ENCODE measurements around the gene IL18RAP. TPM values are rescaled to one million over a fixed set of nuclear protein-coding genes. Genes with fewer than 3 reads are reported as not detected.

IL18RAP gene
- total and polyA plus RNA-seq, 7 experiments from 2014 or later = 0.30 to 17.1 (median 7.5) TPM; not detected in 3

DNA sequence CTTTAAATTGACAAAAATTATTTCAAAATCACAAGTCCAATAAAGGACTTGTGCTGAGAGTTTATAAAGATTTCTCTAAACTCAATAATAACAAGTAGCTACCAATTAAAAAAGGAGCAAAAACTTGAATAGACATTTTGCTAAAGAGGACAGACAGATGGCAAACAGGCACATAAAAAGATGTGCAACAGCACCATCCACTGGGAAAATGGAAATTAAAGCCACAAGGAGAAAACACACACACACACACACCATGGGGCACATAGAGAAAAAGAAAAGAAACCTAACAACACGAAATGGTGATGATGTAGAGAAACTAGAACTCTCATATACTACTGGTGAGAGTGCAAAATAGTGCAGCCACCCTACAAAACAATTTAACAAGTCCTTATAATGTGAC is 37.5 kb downstream of the IL18RAP start:
- Mint-ChIP-seq H3K27ac (no peak overlapping the region), H3K9me3 (peaks cover 0 to 17% (median 4%) of the 10 kb centered on the region in 11 donors), H3K4me3 (no peak overlapping the region), H3K27me3 (peaks cover 5 to 55% (median 13%) of the 10 kb centered on the region in 5 donors), H3K36me3 (peaks cover 0 to 4% (median 0%) of the 10 kb centered on the region in 5 donors), H3K4me1 (no peaks in the 10 kb centered on the region)
- ChIA-PET POLR2A (no interaction called here), CTCF (interaction anchor here (0.7 kb wide), 1 partner anchor 206 kb away, joined by 3 read pairs; no protein-coding TSS in a partner anchor)
- no peak overlapping the region for H3K4me3 ChIP-seq (ENCODE audit: low read length)
- H3K9me3 ChIP-seq (ENCODE audit: control insufficient read depth in 2 of 3, low read length in 3 of 3) = peaks cover 0 to 6% (median 0%) of the 10 kb centered on the region in 3 experiments
- no peak for DNase-seq
- ATAC-seq = no peak
- H3K27me3 ChIP-seq (ENCODE audit: control insufficient read depth in 2 of 2, insufficient read depth in 2 of 2, low read length in 2 of 2) = no peaks in the 10 kb centered on the region
- H3K27ac ChIP-seq (ENCODE audit: low read depth, low read length) = no peak overlapping the region
- H3K4me1 ChIP-seq (ENCODE audit: control insufficient read depth in 2 of 2, insufficient read depth in 2 of 2, low read length in 2 of 2) = no peaks in the 10 kb centered on the region
- intact Hi-C loops (cut with micrococcal nuclease) = no loop called here
- H3K36me3 ChIP-seq (ENCODE audit: control insufficient read depth in 2 of 3, insufficient read depth in 3 of 3, low read length in 3 of 3) = no peaks in the 10 kb centered on the region

DNA sequence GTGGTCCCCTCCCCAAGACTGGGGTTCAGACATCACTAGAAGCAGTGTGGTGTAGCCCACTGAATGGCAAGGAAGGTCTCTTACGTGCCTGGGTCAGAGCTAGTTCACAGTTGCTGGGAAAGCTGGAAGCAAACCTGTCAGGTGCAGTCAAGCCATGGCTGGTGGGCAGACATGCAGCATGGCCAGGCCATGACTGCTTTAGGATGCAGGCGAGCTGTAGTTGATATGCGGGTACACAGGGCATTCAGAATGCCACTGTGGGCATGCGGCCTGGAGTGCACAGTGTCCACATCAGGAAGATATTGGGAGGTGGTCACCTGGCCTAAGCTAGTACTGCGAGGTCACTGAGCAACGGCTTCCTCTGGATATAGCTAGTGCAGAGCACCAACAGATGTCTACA is 38.2 kb downstream of the IL18RAP start:
- Mint-ChIP-seq H3K36me3 (no peaks in the 10 kb centered on the region), H3K9me3 (peaks cover 0 to 11% (median 3%) of the 10 kb centered on the region in 11 donors), H3K27ac (no peak overlapping the region), H3K4me1 (no peaks in the 10 kb centered on the region), H3K4me3 (no peak overlapping the region), H3K27me3 (peaks cover 5 to 53% (median 9%) of the 10 kb centered on the region in 5 donors)
- Histone ChIP-seq H3K27ac (ENCODE audit: low read depth, low read length) (no peak overlapping the region), H3K4me1 (ENCODE audit: control insufficient read depth in 2 of 2, insufficient read depth in 2 of 2, low read length in 2 of 2) (no peaks in the 10 kb centered on the region), H3K9me3 (ENCODE audit: control insufficient read depth in 2 of 3, low read length in 3 of 3) (peaks cover 0 to 6% (median 0%) of the 10 kb centered on the region in 3 experiments), H3K36me3 (ENCODE audit: control insufficient read depth in 2 of 3, insufficient read depth in 3 of 3, low read length in 3 of 3) (no peaks in the 10 kb centered on the region), H3K4me3 (ENCODE audit: low read length) (no peak overlapping the region), H3K27me3 (ENCODE audit: control insufficient read depth in 2 of 2, insufficient read depth in 2 of 2, low read length in 2 of 2) (no peaks in the 10 kb centered on the region)
- ChIA-PET POLR2A (no interaction called here), CTCF (no interaction called here)
- intact Hi-C loops (cut with micrococcal nuclease) = no loop called here
- peak; percentile 18 for ATAC-seq
- no peak for DNase-seq

DNA sequence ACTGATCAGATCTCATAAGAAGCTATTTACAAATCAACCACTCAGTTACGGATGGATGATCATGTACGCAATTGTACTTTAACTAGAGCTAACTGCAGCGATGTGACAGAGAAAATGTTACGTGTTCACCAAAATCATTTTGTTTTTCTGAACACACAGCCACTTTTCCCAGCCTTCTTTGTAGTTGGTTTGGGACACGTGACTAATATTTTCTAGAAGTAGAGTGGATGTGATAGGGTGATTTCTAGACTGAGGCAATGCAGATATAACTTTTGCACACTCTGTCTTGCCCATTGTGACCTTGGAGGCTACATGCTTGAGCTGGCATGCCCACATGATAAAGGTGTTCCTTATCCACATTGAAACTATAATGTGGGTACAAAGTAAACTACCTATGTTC is 40.2 kb downstream of the IL18RAP start:
- no peaks in the 10 kb centered on the region for H3K4me1 Mint-ChIP-seq
- ChIA-PET POLR2A (no interaction called here), CTCF (no interaction called here)
- Histone ChIP-seq H3K4me3 (ENCODE audit: low read length) (no peak overlapping the region), H3K27me3 (ENCODE audit: control insufficient read depth in 2 of 2, insufficient read depth in 2 of 2, low read length in 2 of 2) (no peaks in the 10 kb centered on the region), H3K36me3 (ENCODE audit: control insufficient read depth in 2 of 3, insufficient read depth in 3 of 3, low read length in 3 of 3) (no peaks in the 10 kb centered on the region), H3K9me3 (ENCODE audit: control insufficient read depth in 2 of 3, low read length in 3 of 3) (peaks cover 0 to 6% (median 0%) of the 10 kb centered on the region in 3 experiments), H3K4me1 (ENCODE audit: control insufficient read depth in 2 of 2, insufficient read depth in 2 of 2, low read length in 2 of 2) (no peaks in the 10 kb centered on the region), H3K27ac (ENCODE audit: low read depth, low read length) (no peak overlapping the region)
- peaks cover 0 to 17% (median 3%) of the 10 kb centered on the region in 11 donors for H3K9me3 Mint-ChIP-seq
- no peak for ATAC-seq
- H3K27me3 Mint-ChIP-seq = peaks cover 5 to 63% (median 9%) of the 10 kb centered on the region in 5 donors
- no peak for DNase-seq
- H3K4me3 Mint-ChIP-seq = no peak overlapping the region
- intact Hi-C loops (cut with micrococcal nuclease) = no loop called here
- H3K36me3 Mint-ChIP-seq = no peaks in the 10 kb centered on the region
- H3K27ac Mint-ChIP-seq = no peak overlapping the region

DNA sequence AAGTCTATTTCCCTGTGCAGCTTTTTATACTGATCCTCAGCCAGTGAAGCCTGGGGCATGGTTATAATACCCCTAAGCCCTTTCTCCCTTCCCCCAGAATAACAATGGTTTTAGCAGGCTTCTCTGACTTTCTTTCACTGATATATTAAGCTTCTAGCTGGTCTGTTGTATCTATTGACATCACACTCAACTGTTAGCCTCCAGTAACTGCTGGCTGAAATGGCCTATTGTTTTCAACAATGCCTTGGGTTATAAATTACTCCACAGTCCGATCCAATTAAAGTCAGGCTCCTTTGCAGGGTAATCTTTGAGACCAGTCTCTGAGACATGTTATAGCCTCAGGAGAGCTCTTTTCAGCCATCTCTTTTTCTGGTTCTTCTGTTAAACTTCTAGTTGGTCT is 47.2 kb downstream of the IL18RAP start:
- Histone ChIP-seq H3K27me3 (ENCODE audit: control insufficient read depth in 2 of 2, insufficient read depth in 2 of 2, low read length in 2 of 2) (no peaks in the 10 kb centered on the region), H3K4me1 (ENCODE audit: control insufficient read depth in 2 of 2, insufficient read depth in 2 of 2, low read length in 2 of 2) (no peaks in the 10 kb centered on the region), H3K9me3 (ENCODE audit: control insufficient read depth in 2 of 3, low read length in 3 of 3) (no peaks in the 10 kb centered on the region), H3K27ac (ENCODE audit: low read depth, low read length) (no peak overlapping the region), H3K36me3 (ENCODE audit: control insufficient read depth in 2 of 3, insufficient read depth in 3 of 3, low read length in 3 of 3) (no peaks in the 10 kb centered on the region), H3K4me3 (ENCODE audit: low read length) (no peak overlapping the region)
- Mint-ChIP-seq H3K27ac (no peak overlapping the region), H3K27me3 (peaks cover 11 to 56% (median 36%) of the 10 kb centered on the region in 5 donors), H3K4me3 (no peak overlapping the region), H3K4me1 (no peaks in the 10 kb centered on the region), H3K36me3 (peaks cover 0 to 9% (median 0%) of the 10 kb centered on the region in 5 donors), H3K9me3 (peaks cover 0 to 26% (median 13%) of the 10 kb centered on the region in 11 donors)
- intact Hi-C loops (cut with micrococcal nuclease) = loop anchor here in 1 of 2 donors (5.0 kb wide), 1 partner anchor 232 kb away; no protein-coding TSS in a partner anchor
- DNase-seq = no peak
- POLR2A ChIA-PET = no interaction called here
- no peak for ATAC-seq
- CTCF ChIA-PET = no interaction called here

DNA sequence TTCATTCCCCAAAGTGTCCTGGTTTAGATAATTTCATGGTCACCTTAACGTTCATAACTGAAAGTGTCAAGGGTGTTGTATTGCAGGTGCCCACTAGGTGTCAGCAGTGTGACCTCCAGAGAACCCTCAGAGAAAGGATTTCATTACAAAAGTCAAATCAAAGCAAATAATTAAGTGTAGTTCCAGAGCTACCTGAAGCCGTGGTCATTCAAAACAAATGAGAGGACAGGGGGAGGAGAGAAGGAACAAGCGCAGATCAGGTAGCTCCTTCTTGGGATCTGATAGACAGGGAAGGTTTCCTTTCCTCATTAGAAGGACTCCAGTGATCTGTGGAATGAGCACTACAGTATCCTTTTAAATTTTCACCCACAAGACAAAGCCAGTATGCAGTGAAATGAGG is 50.1 kb downstream of the IL18RAP start, which contains the start of gene SLC9A4:
SLC9A4 (plus strand) TSS at position 207 of the 400 bp plus-strand sequence. CDS start 534 bp downstream, outside the sequence.
- H3K4me1 Mint-ChIP-seq = no peaks in the 10 kb centered on the region
- H3K27ac Mint-ChIP-seq = no peak within 1 kb of the TSS
- no peaks in the 10 kb centered on the region for H3K27me3 ChIP-seq (ENCODE audit: control insufficient read depth in 2 of 2, insufficient read depth in 2 of 2, low read length in 2 of 2)
- no peaks in the 10 kb centered on the region for H3K36me3 ChIP-seq (ENCODE audit: control insufficient read depth in 2 of 3, insufficient read depth in 3 of 3, low read length in 3 of 3)
- H3K9me3 ChIP-seq (ENCODE audit: control insufficient read depth in 2 of 3, low read length in 3 of 3) = no peaks in the 10 kb centered on the region
- peak; percentile 60 for ATAC-seq
- no peak within 1 kb of the TSS for H3K4me3 Mint-ChIP-seq
- peak in 6 of 9 donors; percentile 27 to 45 (median 36) for DNase-seq
- intact Hi-C loops (cut with micrococcal nuclease) = loop anchor here (1.0 to 5.0 kb wide), 5 partner anchors 120 to 334 kb away; no protein-coding TSS in a partner anchor
- H3K36me3 Mint-ChIP-seq = peaks cover 0 to 9% (median 0%) of the 10 kb centered on the region in 5 donors
- POLR2A ChIA-PET = no interaction called here
- CTCF ChIA-PET = interaction anchor here (0.7 to 1.8 kb wide), 6 partner anchors 10 to 239 kb away, joined by 3 to 12 read pairs (median 4); no protein-coding TSS in a partner anchor
- peaks cover 16 to 55% (median 34%) of the 10 kb centered on the region in 5 donors for H3K27me3 Mint-ChIP-seq
- no peak within 1 kb of the TSS for H3K4me3 ChIP-seq (ENCODE audit: low read length)
- no peak within 1 kb of the TSS for H3K27ac ChIP-seq (ENCODE audit: low read depth, low read length)
- no peaks in the 10 kb centered on the region for H3K4me1 ChIP-seq (ENCODE audit: control insufficient read depth in 2 of 2, insufficient read depth in 2 of 2, low read length in 2 of 2)
- peaks cover 0 to 21% (median 13%) of the 10 kb centered on the region in 11 donors for H3K9me3 Mint-ChIP-seq

DNA sequence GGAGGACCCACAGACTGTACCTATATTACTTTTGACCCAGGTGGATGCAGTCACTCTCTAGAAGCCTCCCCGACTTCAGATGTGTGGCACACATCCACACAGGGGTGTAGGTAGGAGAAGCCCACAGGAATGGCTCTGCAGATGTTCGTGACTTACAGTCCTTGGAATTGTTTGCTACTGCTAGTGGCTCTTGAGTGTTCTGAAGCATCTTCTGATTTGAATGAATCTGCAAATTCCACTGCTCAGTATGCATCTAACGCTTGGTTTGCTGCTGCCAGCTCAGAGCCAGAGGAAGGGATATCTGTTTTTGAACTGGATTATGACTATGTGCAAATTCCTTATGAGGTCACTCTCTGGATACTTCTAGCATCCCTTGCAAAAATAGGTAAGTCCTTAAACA is 50.7 kb downstream of the IL18RAP start:
- H3K4me1 Mint-ChIP-seq = no peaks in the 10 kb centered on the region
- H3K27ac Mint-ChIP-seq = no peak overlapping the region
- Histone ChIP-seq H3K9me3 (ENCODE audit: control insufficient read depth in 2 of 3, low read length in 3 of 3) (no peaks in the 10 kb centered on the region), H3K36me3 (ENCODE audit: control insufficient read depth in 2 of 3, insufficient read depth in 3 of 3, low read length in 3 of 3) (no peaks in the 10 kb centered on the region), H3K4me1 (ENCODE audit: control insufficient read depth in 2 of 2, insufficient read depth in 2 of 2, low read length in 2 of 2) (no peaks in the 10 kb centered on the region), H3K27me3 (ENCODE audit: control insufficient read depth in 2 of 2, insufficient read depth in 2 of 2, low read length in 2 of 2) (no peaks in the 10 kb centered on the region), H3K27ac (ENCODE audit: low read depth, low read length) (no peak overlapping the region), H3K4me3 (ENCODE audit: low read length) (no peak overlapping the region)
- peaks cover 16 to 49% (median 32%) of the 10 kb centered on the region in 5 donors for H3K27me3 Mint-ChIP-seq
- POLR2A ChIA-PET = no interaction called here
- DNase-seq (no peak), ATAC-seq (no peak)
- H3K9me3 Mint-ChIP-seq = peaks cover 0 to 19% (median 13%) of the 10 kb centered on the region in 11 donors
- intact Hi-C loops (cut with micrococcal nuclease) = loop anchor here (1.0 to 5.0 kb wide), 5 partner anchors 119 to 333 kb away; no protein-coding TSS in a partner anchor
- H3K36me3 Mint-ChIP-seq = peaks cover 0 to 9% (median 0%) of the 10 kb centered on the region in 5 donors
- H3K4me3 Mint-ChIP-seq = no peak overlapping the region
- CTCF ChIA-PET = interaction anchor here (1.0 to 1.8 kb wide), 4 partner anchors 10 to 229 kb away, joined by 3 to 12 read pairs (median 6); no protein-coding TSS in a partner anchor

All from naive thymus-derived CD4-positive, alpha-beta T cell (primary cell).